ENCODE measurements around the gene CD1E.
"Not testable (repeated sequence)": the region's sequence is repeated elsewhere in the genome, so short reads cannot be mapped to it uniquely, and the experiment has no call there.

The CD1E gene

GRCh38 chr1:158371188-158371953 lies 17.7 kb downstream of the CD1E start:
- Histone ChIP-seq H3K79me2 (ENCODE audit: low read length) (no peaks in the 10 kb centered on the region), H3F3A (ENCODE audit: insufficient read depth, low read length) (no peaks in the 10 kb centered on the region), H3K4me2 (ENCODE audit: low read depth, low read length) (no peak overlapping the region), H2AFZ (ENCODE audit: low read length) (no peak overlapping the region), H3K36me3 (replicated peaks; ENCODE audit: insufficient read depth, low read length) (no peaks in the 10 kb centered on the region), H3K9me3 (replicated peaks; ENCODE audit: insufficient read depth, low read length) (no peaks in the 10 kb centered on the region), H3K9ac (ENCODE audit: low read length) (no peak overlapping the region), H4K20me1 (ENCODE audit: insufficient read depth, low read length) (no peaks in the 10 kb centered on the region), H3K27ac (ENCODE audit: low read length) (no peak overlapping the region), H3K27me3 (replicated peaks; ENCODE audit: insufficient read depth, low read length) (no peaks in the 10 kb centered on the region), H3K4me1 (ENCODE audit: low read length) (no peaks in the 10 kb centered on the region), H3K4me3 (ENCODE audit: low read length) (no peak overlapping the region), H3K9me2 (replicated peaks; ENCODE audit: insufficient read depth, low read length) (no peaks in the 10 kb centered on the region)
- DNase-seq, result no peak
- TF ChIP-seq CTCF (IDR thresholded peaks at IDR 0.05; ENCODE audit: low read length), result no peak

GRCh38 chr1:158374101-158374500 lies 20.4 kb downstream of the CD1E start:
- not testable (repeated sequence) for H3K79me2 ChIP-seq (ENCODE audit: low read length); H3K4me2 ChIP-seq (ENCODE audit: low read depth, low read length); DNase-seq; H3K9me2 ChIP-seq (replicated peaks; ENCODE audit: insufficient read depth, low read length); H3K9ac ChIP-seq (ENCODE audit: low read length); H3F3A ChIP-seq (ENCODE audit: insufficient read depth, low read length); H3K4me3 ChIP-seq (ENCODE audit: low read length); H2AFZ ChIP-seq (ENCODE audit: low read length); H4K20me1 ChIP-seq (ENCODE audit: insufficient read depth, low read length); H3K27ac ChIP-seq (ENCODE audit: low read length); H3K9me3 ChIP-seq (replicated peaks; ENCODE audit: insufficient read depth, low read length); H3K36me3 ChIP-seq (replicated peaks; ENCODE audit: insufficient read depth, low read length); H3K4me1 ChIP-seq (ENCODE audit: low read length); H3K27me3 ChIP-seq (replicated peaks; ENCODE audit: insufficient read depth, low read length)

- H3K27me3 ChIP-seq (replicated peaks; ENCODE audit: insufficient read depth, low read length), result no peaks in the 10 kb centered on the region
- no peak overlapping the region for H3K4me3 ChIP-seq (ENCODE audit: low read length)
These were observed 21.2 kb downstream of the CD1E start for GRCh38 chr1:158374860-158375259.

GRCh38 chr1:158390331-158390730 lies 36.6 kb downstream of the CD1E start:
- H2AFZ ChIP-seq (ENCODE audit: low read length), result no peak overlapping the region

More at GRCh38 chr1:158374860-158375259, 21.2 kb downstream of the CD1E start:
- H3K4me1 ChIP-seq (ENCODE audit: low read length), result no peaks in the 10 kb centered on the region
- no peak overlapping the region for H3K9ac ChIP-seq (ENCODE audit: low read length)
- no peaks in the 10 kb centered on the region for H3K36me3 ChIP-seq (replicated peaks; ENCODE audit: insufficient read depth, low read length)
- no peaks in the 10 kb centered on the region for H4K20me1 ChIP-seq (ENCODE audit: insufficient read depth, low read length)
- TF ChIP-seq EZH2 (optimal IDR thresholded peaks at IDR 0.05; ENCODE audit: low read depth, low read length) (no peak), EZH2phosphoT487 (IDR thresholded peaks at IDR 0.05; ENCODE audit: low read length) (no peak), CTCF (IDR thresholded peaks at IDR 0.05; ENCODE audit: low read length) (no peak)
- H3K4me2 ChIP-seq (ENCODE audit: low read depth, low read length), result no peak overlapping the region
- no peaks in the 10 kb centered on the region for H3K9me3 ChIP-seq (replicated peaks; ENCODE audit: insufficient read depth, low read length)
- no peaks in the 10 kb centered on the region for H3K79me2 ChIP-seq (ENCODE audit: low read length)
- H3K9me2 ChIP-seq (replicated peaks; ENCODE audit: insufficient read depth, low read length), result no peaks in the 10 kb centered on the region
- H2AFZ ChIP-seq (ENCODE audit: low read length), result no peak overlapping the region
- no peaks in the 10 kb centered on the region for H3F3A ChIP-seq (ENCODE audit: insufficient read depth, low read length)
- H3K27ac ChIP-seq (ENCODE audit: low read length), result no peak overlapping the region
- no peak for DNase-seq

More at GRCh38 chr1:158390331-158390730, 36.6 kb downstream of the CD1E start:
- H3F3A ChIP-seq (ENCODE audit: insufficient read depth, low read length), result no peaks in the 10 kb centered on the region
- no peaks in the 10 kb centered on the region for H3K27me3 ChIP-seq (replicated peaks; ENCODE audit: insufficient read depth, low read length)
- no peaks in the 10 kb centered on the region for H4K20me1 ChIP-seq (ENCODE audit: insufficient read depth, low read length)
- no peak for DNase-seq
- H3K79me2 ChIP-seq (ENCODE audit: low read length), result no peaks in the 10 kb centered on the region
- H3K4me3 ChIP-seq (ENCODE audit: low read length), result no peak overlapping the region
- no peaks in the 10 kb centered on the region for H3K36me3 ChIP-seq (replicated peaks; ENCODE audit: insufficient read depth, low read length)
- H3K9me2 ChIP-seq (replicated peaks; ENCODE audit: insufficient read depth, low read length), result no peaks in the 10 kb centered on the region
- H3K4me1 ChIP-seq (ENCODE audit: low read length), result no peaks in the 10 kb centered on the region
- H3K4me2 ChIP-seq (ENCODE audit: low read depth, low read length), result no peak overlapping the region
- H3K9ac ChIP-seq (ENCODE audit: low read length), result no peak overlapping the region
- TF ChIP-seq EZH2 (optimal IDR thresholded peaks at IDR 0.05; ENCODE audit: low read depth, low read length) (no peak), EZH2phosphoT487 (IDR thresholded peaks at IDR 0.05; ENCODE audit: low read length) (no peak), CTCF (IDR thresholded peaks at IDR 0.05; ENCODE audit: low read length) (no peak)
- H3K9me3 ChIP-seq (replicated peaks; ENCODE audit: insufficient read depth, low read length), result no peaks in the 10 kb centered on the region
- H3K27ac ChIP-seq (ENCODE audit: low read length), result no peak overlapping the region

Data from MM.1S (cell line).